HG03095 (cell line): ENCODE data around the gene DUSP28.
A peak's percentile ranks its signal among the peaks of the same experiment; 100 is the strongest.

Source experiments
- ATAC-seq: cut with Tn5 transposase; IDR thresholded peaks from one replicate; pipeline ENCODE4 v1.9.1; 2021; ENCODE audit warnings: moderate library complexity; ENCODE audit not compliant: unreplicated experiment

Gene DUSP28

DNA sequence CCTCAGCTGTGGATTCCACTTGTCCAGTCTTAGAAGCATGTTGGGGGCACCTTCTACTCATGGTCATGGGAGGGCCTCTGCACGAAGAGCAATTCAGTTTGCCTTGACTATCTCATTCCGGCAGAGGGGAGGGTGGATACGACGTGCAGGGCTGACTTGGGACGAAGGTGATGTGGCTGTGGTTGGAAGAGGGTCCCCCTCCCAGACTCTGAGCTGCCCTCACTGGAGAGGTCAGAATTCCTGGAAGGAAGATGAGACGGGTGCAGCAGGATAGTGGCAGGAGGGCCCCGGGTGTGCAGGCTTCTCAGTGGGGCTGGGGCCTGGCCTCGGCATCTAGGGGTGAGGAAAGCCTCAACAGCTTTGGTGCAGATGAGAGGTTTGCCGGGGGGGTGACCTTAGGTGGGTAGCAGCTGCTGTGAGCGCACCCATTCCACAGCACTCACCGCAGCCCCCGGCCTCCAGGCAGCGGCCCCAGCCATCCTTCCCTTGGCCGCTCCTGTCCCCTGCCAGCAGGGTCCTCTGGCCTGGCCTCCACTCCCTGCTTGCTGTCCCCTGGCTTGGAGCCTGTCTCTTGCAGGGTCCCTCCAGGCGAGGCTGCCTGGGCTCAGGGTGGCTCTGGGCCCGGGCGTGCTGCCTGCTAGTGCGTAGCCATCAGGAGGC is 11.3 kb downstream of the DUSP28 start:
- ATAC-seq, result no peak

DNA sequence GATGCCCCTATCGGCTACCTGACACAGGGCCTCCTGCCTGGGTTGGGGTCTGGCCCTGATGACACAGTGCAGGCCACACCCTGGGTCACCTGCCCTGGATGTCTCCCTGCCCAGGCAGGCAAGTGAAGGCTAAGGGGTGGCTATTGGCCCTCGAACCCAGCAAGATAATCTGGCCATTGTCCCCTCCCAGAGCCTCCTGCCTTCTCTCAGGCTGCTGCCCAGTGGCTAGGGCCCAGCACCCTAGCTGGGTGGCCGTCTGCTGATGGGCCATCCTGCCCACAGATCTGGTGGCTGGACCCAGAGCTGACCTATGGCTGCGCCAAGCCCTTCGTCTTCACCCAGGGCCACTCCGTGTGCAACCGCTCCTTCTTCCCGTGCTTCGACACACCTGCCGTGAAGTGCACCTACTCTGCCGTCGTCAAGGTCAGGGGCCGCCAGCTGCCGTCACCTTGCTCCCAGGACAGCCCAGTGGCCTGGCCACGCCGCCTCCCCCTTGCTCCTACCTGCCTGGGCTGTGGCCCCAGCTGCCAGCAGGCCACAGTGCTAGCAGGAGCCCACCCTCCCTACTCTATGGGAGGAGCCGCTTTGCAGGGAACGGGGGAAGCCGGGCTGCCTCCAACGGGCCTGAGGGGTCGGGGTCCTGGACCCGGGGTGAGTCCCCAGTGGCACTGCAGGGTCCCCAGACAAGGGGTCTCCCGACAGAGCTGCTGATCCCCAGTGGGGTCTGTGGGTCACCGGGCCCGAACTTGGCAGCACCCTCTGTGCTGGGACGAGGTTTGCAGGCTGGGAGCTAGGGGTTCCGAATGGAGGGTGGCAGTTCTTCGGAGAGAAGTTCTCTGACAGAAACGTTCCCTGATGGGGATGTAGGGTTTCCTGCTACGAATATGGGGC is 12.2 kb downstream of the DUSP28 start:
- no peak for ATAC-seq

DNA sequence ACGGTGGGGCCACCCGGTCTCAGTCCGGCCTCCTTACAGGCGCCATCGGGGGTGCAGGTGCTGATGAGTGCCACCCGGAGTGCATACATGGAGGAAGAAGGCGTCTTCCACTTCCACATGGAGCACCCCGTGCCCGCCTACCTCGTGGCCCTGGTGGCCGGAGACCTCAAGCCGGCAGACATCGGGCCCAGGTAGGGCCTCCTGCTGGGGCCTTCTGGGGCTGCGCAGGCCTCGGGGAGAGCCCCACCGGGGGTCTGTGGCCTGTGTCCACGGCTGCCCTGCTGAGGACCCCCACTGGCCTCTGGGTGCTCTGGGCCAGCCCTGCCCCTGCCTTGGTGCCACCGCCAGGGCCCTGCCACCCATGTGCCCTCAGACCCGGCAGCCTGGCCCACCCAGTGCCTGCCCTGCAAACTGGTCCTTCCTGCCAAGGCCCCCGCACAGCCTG is 12.9 kb downstream of the DUSP28 start:
- no peak for ATAC-seq

DNA sequence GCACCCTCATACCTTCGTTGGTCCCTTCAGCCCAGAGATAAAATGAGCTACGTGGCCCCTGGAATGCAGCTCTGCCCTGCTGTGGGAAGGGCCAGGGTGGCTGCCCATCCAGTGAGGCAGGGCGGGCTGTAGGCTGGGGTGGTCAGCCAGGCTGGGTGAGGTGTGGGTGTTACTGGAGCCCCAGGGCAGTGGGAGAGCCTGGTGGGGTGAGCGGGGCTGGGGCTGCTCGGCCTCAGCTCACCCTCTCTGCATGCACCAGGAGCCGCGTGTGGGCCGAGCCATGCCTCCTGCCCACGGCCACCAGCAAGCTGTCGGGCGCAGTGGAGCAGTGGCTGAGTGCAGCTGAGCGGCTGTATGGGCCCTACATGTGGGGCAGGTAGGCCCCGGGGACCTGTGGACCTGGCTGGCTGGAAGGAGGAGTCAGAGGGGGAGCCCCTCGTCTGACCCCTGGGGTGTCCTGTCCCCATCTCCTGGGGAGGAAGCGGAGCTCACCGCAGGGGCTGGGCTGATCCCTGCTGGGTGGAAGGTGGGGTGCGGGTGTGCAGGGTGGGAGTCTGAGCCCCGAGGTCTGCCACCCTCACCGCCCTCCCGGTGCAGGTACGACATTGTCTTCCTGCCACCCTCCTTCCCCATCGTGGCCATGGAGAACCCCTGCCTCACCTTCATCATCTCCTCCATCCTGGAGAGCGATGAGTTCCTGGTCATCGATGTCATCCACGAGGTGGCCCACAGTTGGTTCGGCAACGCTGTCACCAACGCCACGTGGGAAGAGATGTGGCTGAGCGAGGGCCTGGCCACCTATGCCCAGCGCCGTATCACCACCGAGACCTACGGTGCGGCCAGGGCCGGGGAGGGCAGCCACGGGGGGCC is 13.6 kb downstream of the DUSP28 start:
- no peak for ATAC-seq

DNA sequence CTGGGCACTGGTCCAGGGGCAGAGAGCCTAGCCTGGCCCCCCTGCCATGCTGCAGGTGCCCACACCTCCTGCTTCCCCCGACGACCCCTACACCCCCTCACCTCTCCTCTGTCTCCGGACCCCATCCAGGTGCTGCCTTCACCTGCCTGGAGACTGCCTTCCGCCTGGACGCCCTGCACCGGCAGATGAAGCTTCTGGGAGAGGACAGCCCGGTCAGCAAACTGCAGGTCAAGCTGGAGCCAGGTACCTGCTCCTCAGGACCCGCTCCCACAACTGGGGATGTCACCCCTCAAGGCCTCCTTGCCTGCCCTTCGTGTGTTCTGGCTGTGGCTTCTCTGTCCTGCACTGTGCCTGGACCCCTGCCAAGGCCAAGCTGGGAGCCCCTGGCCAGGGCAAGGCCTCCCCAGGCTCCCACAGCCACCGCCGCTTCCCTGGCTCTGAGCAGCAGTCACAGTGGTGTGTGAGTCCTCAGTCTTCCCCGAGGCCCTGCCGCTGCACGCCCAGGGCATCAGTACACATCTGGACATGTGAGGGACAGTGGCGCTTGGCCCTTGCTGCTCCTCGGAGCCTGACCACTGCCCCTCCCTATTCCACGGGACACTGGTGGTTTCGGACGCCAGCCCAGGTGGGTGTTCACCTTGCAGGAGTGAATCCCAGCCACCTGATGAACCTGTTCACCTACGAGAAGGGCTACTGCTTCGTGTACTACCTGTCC is 14.4 kb downstream of the DUSP28 start:
- no peak for ATAC-seq

DNA sequence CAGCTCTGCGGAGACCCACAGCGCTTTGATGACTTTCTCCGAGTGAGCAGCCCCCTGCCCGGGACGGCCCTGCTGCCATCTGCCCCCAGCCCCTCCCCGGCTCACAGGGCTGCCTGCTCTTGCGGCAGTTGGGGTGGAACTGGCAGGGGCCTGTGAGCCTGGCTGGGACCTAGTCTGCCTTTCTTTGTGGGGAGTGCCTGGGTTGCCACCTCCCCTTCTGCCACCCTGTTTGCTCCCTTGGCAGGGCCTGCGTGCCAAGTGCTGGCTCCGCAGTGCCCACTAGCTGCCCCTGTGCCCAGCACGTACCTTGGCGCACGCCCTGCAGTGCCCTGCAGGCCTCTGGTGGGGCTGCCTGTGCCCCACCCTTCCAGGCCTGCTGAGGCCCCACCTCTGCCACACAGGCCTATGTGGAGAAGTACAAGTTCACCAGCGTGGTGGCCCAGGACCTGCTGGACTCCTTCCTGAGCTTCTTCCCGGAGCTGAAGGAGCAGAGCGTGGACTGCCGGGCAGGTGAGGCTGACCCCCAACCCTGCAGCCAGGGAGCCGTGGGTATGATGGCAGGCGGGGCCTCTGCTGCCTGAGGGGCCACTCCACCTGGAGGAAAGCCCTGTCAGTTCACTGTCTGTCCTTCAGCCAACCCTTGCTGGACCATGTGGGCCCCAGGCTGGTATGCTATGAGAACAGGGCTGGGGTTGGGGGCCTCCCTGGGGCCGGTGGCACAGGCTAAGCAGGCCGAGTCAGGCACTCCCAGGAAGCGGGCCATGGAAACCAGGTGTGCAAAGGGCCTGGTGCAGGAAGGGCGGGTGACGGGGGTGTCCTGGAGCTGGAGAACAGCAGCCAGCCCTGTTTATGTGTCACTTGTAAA is 15.2 kb downstream of the DUSP28 start:
- no peak for ATAC-seq

DNA sequence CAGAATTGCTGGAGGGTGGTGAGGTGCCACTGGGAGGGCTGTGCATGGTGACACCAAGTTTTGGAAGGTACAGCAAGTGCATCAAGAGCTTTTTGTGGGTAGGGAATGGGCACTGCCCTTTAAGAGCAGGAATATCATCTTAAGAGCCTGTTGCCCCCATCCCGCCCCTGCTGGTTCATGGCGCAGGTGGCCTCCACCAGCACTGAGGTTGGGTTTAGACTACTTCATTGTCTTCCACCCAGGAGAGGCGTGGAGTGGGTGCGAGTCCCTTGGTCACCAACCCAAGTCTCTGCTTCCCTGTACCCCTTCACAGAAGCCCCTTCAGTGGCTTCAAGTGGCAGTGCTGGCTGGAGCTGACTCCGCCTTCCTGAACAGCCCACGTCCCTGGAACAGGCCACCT is 15.9 kb downstream of the DUSP28 start:
- ATAC-seq, result no peak

DNA sequence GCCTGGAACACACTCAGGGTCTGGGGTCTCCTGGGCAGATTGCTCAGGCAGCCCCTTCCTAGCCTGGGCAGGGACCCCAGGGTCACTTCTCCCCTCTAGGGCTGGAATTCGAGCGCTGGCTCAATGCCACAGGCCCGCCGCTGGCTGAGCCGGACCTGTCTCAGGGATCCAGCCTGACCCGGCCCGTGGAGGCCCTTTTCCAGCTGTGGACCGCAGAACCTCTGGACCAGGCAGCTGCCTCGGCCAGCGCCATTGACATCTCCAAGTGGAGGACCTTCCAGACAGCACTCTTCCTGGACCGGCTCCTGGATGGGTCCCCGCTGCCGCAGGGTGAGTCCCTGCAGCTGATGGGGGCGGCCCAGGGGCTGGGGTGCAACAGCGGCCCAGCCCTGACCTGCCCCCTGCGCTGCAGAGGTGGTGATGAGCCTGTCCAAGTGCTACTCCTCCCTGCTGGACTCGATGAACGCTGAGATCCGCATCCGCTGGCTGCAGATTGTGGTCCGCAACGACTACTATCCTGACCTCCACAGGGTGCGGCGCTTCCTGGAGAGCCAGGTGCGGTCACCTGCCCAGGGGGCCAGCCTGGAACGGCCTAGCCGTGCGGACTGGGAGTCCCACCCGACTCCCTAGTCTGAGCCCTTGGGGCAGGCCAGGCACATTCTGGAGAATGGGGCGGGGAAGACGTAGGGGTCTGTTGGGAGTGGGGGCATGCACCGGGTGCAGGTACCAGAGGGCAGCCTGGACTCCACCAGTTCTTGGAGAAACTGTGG is 16.5 kb downstream of the DUSP28 start:
- ATAC-seq, result no peak

DNA sequence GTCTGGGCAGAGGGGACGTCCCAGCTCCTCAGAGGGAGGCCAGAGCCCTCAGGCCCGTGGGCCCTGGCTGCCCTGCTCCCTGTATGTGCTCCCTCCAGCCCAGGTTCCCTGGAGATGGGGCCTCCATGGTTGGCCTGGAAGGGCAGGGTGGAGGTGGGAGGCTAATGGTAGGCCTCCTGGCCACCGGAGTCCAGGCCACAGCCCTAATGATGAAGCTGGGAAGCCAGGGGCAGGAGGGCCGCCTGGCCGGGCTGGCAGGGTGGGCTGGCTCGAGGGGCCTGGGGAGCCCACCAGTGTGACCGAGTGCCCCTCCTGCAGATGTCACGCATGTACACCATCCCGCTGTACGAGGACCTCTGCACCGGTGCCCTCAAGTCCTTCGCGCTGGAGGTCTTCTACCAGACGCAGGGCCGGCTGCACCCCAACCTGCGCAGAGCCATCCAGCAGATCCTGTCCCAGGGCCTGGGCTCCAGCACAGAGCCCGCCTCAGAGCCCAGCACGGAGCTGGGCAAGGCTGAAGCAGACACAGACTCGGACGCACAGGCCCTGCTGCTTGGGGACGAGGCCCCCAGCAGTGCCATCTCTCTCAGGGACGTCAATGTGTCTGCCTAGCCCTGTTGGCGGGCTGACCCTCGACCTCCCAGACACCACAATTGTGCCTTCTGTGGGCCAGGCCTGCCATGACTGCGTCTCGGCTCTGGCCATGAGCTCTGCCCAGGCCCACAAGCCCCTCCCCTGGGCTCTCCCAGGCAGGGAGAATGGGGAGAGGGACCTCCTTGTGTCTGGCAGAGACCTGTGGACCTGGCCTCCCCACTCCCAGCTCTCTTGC is 17.3 kb downstream of the DUSP28 start:
- no peak for ATAC-seq

DNA sequence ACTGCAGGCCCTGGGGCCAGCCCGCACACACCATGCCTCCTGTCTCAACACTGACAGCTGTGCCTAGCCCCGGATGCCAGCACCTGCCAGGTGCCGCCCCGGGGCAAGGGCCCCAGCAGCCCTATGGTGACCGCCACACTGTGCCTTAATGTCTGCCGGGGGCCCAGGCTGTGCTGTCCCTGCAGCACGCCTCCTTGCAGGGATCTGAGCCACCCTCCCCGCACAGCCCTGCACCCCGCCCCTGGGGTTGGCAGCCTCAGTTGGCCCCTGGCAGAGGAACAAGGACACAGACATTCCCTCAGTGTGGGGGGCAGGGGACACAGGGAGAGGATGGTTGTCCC is 17.9 kb downstream of the DUSP28 start:
- no peak for ATAC-seq

DNA sequence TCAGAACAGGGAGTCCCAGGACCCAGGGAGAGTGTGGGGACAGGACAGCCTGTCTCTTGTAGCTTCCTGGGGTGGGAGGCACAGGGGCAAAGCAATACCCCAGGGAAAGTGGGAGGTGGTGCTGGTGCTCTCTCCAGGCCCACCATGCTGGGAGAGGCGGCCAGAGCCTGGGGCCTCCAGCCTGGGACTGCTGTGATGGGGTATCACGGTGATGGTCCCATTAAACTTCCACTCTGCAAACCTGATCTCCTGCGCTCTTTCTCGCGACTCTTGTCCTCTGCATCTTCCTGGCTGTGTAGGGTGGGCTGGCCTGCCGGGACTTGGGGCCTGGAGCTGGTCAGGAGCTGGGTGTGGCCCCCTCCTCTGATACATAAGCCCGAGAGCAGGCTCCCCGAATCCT is 18.3 kb downstream of the DUSP28 start:
- no peak for ATAC-seq

DNA sequence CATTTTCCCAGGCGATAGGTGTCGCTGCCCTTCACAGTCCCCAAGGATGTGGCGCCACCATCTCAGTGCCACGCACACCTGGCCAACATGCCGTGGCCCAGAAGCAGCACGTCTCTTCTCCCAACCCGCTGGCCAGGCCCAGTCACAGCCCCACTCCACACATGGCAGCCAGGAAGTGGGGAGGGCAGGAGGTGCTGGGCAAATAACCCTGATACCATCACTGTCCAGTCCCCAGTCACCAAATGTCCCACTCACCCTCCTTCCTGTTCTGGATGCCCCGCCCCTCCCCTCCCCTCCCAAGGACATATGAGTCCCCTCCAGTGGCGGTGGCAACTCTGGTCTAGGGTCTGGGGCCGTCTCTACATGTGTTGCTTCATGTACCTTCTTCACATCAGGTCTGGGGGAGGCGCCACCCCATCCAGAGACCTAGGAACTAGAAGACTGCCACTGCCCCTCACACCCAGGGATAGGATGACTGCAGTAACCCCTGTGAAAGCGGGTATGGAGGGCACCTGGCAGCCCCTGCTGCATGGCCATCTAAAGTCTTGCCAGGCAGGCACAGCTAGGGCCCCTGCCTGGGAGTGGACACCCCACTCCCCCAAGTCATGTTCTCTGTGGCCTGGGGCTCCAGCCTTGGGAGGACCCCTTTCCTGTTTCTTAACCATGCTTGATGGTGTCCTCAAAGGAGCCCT is 19.1 kb downstream of the DUSP28 start:
- no peak for ATAC-seq

DNA sequence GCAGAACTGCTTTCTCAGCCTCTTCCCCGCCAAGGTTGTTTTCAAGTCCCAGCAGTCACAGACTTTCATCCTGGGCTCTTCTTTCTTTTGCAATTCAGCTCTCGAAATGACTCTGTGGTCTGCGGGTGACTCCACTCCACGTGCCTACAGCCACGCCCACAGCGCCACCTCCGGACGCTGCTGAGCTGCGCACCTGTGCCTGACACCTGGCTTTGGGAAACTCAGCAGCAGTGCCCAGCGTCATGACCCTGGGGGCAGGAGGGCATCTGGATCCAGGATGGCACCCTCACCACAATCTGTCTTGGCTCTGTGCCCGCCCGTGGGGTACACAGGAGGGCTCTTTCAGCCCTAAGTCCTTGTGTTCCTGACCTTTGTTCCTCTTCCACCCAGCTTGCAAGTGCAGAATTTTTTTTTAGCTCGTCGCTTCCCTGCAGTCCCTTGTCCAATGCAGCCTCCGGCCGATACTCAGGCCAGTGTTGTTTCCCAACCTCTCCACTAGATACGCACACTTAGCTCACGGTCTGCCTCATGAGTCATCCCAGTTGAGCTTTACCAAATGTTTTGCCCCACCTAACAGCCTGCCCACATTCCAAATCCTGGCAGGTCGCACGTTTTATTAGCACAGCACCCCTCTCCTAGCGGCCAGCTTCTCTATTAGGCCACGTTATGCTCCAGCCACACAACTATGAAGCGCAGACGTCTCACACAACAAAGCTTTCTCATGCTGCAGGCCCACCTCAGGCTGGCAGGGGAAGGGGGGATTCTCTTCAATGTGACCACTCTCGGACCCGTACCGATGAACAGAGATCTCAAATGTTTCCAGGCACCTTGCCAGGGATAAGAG is 19.8 kb downstream of the DUSP28 start:
- ATAC-seq, result no peak

DNA sequence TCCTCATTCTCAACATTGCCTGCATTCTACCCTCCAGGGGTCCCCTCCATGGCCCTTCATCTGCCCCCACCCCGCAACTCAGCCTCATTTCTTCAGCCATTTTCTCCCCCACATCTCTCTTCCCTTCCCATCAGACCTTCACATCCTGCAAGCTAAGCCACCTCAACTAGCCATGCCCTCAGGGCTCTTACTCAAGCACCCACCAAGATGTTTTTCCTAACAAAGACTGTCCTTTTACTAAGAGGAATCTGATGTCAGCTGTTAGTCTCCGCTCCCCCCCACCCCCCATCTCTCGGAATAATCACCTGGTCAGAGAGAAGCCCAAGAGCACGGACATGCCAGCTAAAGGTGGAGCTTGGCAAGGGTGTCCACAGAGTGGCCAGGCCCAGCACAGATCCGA is 21.7 kb downstream of the DUSP28 start:
- ATAC-seq, result no peak

DNA sequence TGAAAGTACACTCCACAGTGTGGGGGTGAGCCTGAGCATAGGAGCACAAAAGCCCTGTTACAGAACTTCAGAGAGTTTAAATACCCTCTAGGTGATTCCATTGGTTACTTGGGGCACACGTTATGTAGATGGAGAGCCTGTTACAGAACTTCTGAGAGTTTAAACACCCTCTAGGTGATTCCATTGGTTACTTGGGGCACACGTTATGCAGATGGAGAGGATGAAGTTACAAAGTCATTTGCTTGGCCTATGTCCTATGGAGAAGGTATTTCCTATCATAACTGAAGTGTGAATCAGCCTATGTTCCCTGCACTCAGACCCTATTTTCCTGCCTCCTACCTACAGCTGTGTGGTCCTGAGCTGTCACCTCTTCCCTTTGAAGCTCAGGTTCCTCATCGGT is 22.6 kb downstream of the DUSP28 start:
- ATAC-seq, result no peak

DNA sequence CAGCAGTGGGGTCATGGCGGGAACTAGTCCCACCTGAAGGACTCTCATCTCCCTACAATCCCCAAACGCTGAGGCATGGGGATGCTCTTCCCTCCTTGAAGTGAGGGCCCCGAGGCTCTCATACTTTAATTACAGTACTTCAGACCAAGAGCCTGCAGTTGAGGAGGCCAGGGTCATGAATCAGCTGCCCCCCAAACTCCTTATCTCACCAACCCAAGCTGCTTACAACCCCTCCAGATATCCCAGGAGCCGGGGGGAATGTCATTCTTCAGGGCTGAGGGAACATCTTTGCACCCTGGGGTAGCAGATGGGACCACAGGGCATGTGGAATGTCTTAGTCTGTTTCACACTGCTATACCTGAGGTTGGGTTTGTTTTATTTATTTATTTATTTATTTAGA is 23.6 kb downstream of the DUSP28 start:
- ATAC-seq, result no peak

DNA sequence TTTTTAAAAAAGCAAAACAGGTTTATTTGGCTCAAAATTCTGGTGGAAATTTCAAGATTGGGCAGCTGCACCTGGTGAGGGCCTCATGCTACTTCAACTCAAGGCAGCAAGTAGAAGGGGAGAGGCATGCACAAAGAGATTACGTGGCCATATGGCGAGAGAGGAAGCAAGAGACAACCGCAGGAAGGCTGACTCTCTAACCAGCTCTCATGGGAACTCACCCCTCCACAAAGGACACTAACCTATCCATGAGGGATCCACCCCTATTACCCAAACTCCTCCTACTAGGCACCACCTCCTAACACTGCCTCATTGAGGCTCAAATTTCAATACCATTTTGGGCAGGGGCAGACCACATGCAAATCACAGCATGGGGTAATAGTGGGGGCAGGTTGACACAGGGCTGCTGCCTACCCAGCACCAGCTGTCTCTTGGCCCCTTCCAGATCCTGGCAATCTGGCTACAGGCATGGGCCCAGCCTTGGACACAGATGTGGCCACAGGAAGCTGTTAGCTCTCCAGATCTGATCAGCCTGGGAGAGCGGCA is 24.4 kb downstream of the DUSP28 start:
- ATAC-seq, result peak; percentile 57
